GM06990 (cell line): ENCODE measurements around the gene WDR27.
A peak's percentile ranks its signal among the peaks of the same experiment; 100 is the strongest.

Source experiments
- DNase-seq: peaks from one replicate; pipeline ENCODE4 v3.0.0-alpha.2; 2011; ENCODE audit not compliant: insufficient read length; ENCODE audit errors: extremely low read depth
- H3K27me3 ChIP-seq: replicated peaks from 2 replicates; pipeline ENCODE4 v1.6.0; 2011; ENCODE audit warnings: low read length; ENCODE audit not compliant: control insufficient read depth, insufficient read depth
- H3K36me3 ChIP-seq: 2 replicates; pipeline ENCODE4 v1.5.1; 2011; ENCODE audit warnings: low read length; ENCODE audit not compliant: control insufficient read depth, insufficient read depth
- H3K4me3 ChIP-seq: replicated peaks from 2 replicates; pipeline ENCODE4 v1.5.1; 2011; ENCODE audit warnings: low read depth, mild to moderate bottlenecking, control low read depth, low read length
- TF ChIP-seq, protein P1 (sequence below): IDR thresholded peaks from 2 replicates; pipeline ENCODE4 v1.5.1; 2011; ENCODE audit warnings: low read length, control low read depth, mild to moderate bottlenecking, inconsistent platforms; ENCODE audit not compliant: insufficient read depth, poor library complexity, severe bottlenecking

The WDR27 gene

GRCh38 chr6:169701954-169702839, at the start of gene WDR27, which contains the start of gene C6orf120:
Gene WDR27, minus strand, starts transcription at chr6:169702029. Its CDS starts 13,024 bp downstream, at chr6:169689005.
Gene C6orf120, plus strand, starts transcription at chr6:169702126. Its CDS starts 334 bp downstream, at chr6:169702460.
- Histone ChIP-seq H3K4me3 (peak within 1 kb of the TSS; percentile 92), H3K36me3 (no peaks in the 10 kb centered on the region; the same call in 1 of the 2 replicates), H3K27me3 (no peaks in the 10 kb centered on the region)
- peak; percentile 97 for DNase-seq
- TF ChIP-seq, protein P1, sequence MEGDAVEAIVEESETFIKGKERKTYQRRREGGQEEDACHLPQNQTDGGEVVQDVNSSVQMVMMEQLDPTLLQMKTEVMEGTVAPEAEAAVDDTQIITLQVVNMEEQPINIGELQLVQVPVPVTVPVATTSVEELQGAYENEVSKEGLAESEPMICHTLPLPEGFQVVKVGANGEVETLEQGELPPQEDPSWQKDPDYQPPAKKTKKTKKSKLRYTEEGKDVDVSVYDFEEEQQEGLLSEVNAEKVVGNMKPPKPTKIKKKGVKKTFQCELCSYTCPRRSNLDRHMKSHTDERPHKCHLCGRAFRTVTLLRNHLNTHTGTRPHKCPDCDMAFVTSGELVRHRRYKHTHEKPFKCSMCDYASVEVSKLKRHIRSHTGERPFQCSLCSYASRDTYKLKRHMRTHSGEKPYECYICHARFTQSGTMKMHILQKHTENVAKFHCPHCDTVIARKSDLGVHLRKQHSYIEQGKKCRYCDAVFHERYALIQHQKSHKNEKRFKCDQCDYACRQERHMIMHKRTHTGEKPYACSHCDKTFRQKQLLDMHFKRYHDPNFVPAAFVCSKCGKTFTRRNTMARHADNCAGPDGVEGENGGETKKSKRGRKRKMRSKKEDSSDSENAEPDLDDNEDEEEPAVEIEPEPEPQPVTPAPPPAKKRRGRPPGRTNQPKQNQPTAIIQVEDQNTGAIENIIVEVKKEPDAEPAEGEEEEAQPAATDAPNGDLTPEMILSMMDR = peak; percentile 17

DNA sequence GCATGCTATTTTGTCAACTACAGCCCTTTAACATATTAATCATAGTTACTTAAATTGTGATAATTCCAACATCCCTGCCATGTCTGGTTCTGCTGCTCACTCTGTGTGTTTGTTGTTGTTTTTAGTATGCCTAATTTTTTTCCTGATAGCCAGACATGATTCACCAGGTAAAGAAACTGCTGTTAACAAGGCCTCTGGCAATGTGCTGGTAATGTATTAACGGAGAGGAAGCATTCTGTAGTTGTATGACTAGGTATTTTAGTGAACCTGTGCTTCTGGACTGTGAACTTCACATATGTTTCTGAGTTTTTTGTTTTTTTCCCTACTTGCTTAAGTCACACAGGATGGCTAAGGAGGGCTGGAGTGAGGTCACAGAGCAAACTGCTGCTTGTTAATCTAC, 44.7 kb upstream of the WDR27 start:
- Histone ChIP-seq H3K36me3 (no peaks in the 10 kb centered on the region), H3K4me3 (no peak overlapping the region), H3K27me3 (no peaks in the 10 kb centered on the region)
- DNase-seq = no peak
- TF ChIP-seq, protein P1 = no peak

GRCh38 chr6:169745405-169745804, 43.6 kb upstream of the WDR27 start:
- TF ChIP-seq, protein P1 = no peak
- DNase-seq = no peak
- no peaks in the 10 kb centered on the region for H3K27me3 ChIP-seq
- no peak overlapping the region for H3K4me3 ChIP-seq
- H3K36me3 ChIP-seq = no peaks in the 10 kb centered on the region

GRCh38 chr6:169741344-169741743, 39.5 kb upstream of the WDR27 start:
- TF ChIP-seq, protein P1 = no peak
- H3K27me3 ChIP-seq = no peaks in the 10 kb centered on the region
- no peak for DNase-seq
- no peak overlapping the region for H3K4me3 ChIP-seq
- no peaks in the 10 kb centered on the region for H3K36me3 ChIP-seq

GRCh38 chr6:169738976-169739529, 37.2 kb upstream of the WDR27 start:
- Histone ChIP-seq H3K36me3 (no peaks in the 10 kb centered on the region), H3K27me3 (no peaks in the 10 kb centered on the region), H3K4me3 (no peak overlapping the region)
- no peak for DNase-seq
- TF ChIP-seq, protein P1 = no peak
